Type B pancreatic cell (in vitro differentiated cells): ENCODE measurements around the gene PRKN. TPM values are rescaled to one million over a fixed set of nuclear protein-coding genes. Genes with fewer than 3 reads are reported as not detected.

Source experiments
- DNase-seq: peaks from one replicate; pipeline ENCODE4 v3.0.0; 2021; ENCODE audit warnings: mixed read lengths; ENCODE audit not compliant: unreplicated experiment; ENCODE audit errors: extremely low spot score
- H3K27ac Mint-ChIP-seq: 2 replicates; pipeline ENCODE4 v1.8.0; 2021; ENCODE audit warnings: mild to moderate bottlenecking, mixed read lengths
- H3K27me3 Mint-ChIP-seq: 2 replicates; pipeline ENCODE4 v1.8.0; 2021; ENCODE audit warnings: mixed read lengths
- H3K36me3 Mint-ChIP-seq: 2 replicates; pipeline ENCODE4 v1.8.0; 2021; ENCODE audit warnings: mixed read lengths
- H3K4me1 Mint-ChIP-seq: one replicate; pipeline ENCODE4 v1.8.0; 2021; ENCODE audit warnings: mixed read lengths; ENCODE audit not compliant: unreplicated experiment
- H3K4me3 Mint-ChIP-seq: 2 replicates; pipeline ENCODE4 v1.8.0; 2021; ENCODE audit warnings: mild to moderate bottlenecking, mixed read lengths
- H3K9me3 Mint-ChIP-seq: 2 replicates; pipeline ENCODE4 v1.8.0; 2021; ENCODE audit warnings: mixed read lengths
- CTCF ChIP-seq: fragments of 200-600 bp; sonication (generic); conservative IDR thresholded peaks from 2 replicates; pipeline ENCODE4 v1.5.0; 2021; ENCODE audit warnings: antibody characterized with exemption, mild to moderate bottlenecking
- total RNA-seq: library from RNA; stranded (reverse); gene quantifications from 2 replicates; pipeline ENCODE4 v1.2.1, GENCODE V29; 2021; ENCODE audit warnings: low replicate concordance

Gene PRKN
- total RNA-seq, 1 donor from 2014 or later, result 6.2 TPM

GRCh38 chr6:162546905-162547304 lies 180.7 kb downstream of the PRKN start:
- Mint-ChIP-seq H3K9me3 (peaks cover 9% of the 10 kb centered on the region), H3K36me3 (no peaks in the 10 kb centered on the region), H3K27me3 (no peaks in the 10 kb centered on the region), H3K4me1 (peaks cover 5% of the 10 kb centered on the region), H3K27ac (no peak overlapping the region), H3K4me3 (no peak overlapping the region)
- TF ChIP-seq CTCF, result no peak
- DNase-seq, result no peak

- H3K4me1 Mint-ChIP-seq, result peaks cover 17% of the 10 kb centered on the region
- no peaks in the 10 kb centered on the region for H3K36me3 Mint-ChIP-seq
- DNase-seq, result no peak
- peaks cover 9% of the 10 kb centered on the region for H3K9me3 Mint-ChIP-seq
- no peak overlapping the region for H3K4me3 Mint-ChIP-seq
- H3K27ac Mint-ChIP-seq, result no peak overlapping the region
- TF ChIP-seq CTCF, result no peak
- no peaks in the 10 kb centered on the region for H3K27me3 Mint-ChIP-seq
Measured at GRCh38 chr6:162543221-162543620, 184.3 kb downstream of the PRKN start.

GRCh38 chr6:162541019-162541601 lies 186.5 kb downstream of the PRKN start:
- Mint-ChIP-seq H3K9me3 (peaks cover 4% of the 10 kb centered on the region), H3K27ac (no peak overlapping the region), H3K4me1 (peaks cover 17% of the 10 kb centered on the region), H3K4me3 (no peak overlapping the region), H3K36me3 (no peaks in the 10 kb centered on the region), H3K27me3 (no peaks in the 10 kb centered on the region)
- no peak for DNase-seq
- no peak for TF ChIP-seq CTCF

- TF ChIP-seq CTCF, result no peak
- Mint-ChIP-seq H3K4me1 (peaks cover 16% of the 10 kb centered on the region), H3K27ac (no peak overlapping the region), H3K9me3 (peaks cover 5% of the 10 kb centered on the region), H3K36me3 (no peaks in the 10 kb centered on the region), H3K27me3 (no peaks in the 10 kb centered on the region), H3K4me3 (no peak overlapping the region)
- DNase-seq, result no peak
Measured at GRCh38 chr6:162539321-162539720, 188.2 kb downstream of the PRKN start.

GRCh38 chr6:162538643-162539064 lies 188.9 kb downstream of the PRKN start:
- Mint-ChIP-seq H3K9me3 (peaks cover 9% of the 10 kb centered on the region), H3K4me3 (no peak overlapping the region), H3K27me3 (no peaks in the 10 kb centered on the region), H3K27ac (no peak overlapping the region), H3K36me3 (no peaks in the 10 kb centered on the region), H3K4me1 (peaks cover 15% of the 10 kb centered on the region)
- DNase-seq, result no peak
- no peak for TF ChIP-seq CTCF

GRCh38 chr6:162533009-162533400 lies 194.6 kb downstream of the PRKN start:
- no peaks in the 10 kb centered on the region for H3K36me3 Mint-ChIP-seq
- DNase-seq, result no peak
- H3K27ac Mint-ChIP-seq, result peak overlapping the region; percentile 80
- H3K27me3 Mint-ChIP-seq, result no peaks in the 10 kb centered on the region
- TF ChIP-seq CTCF, result no peak
- H3K4me3 Mint-ChIP-seq, result no peak overlapping the region
- peaks cover 10% of the 10 kb centered on the region for H3K4me1 Mint-ChIP-seq
- peaks cover 5% of the 10 kb centered on the region for H3K9me3 Mint-ChIP-seq
